Mesothelial cell of epicardium (in vitro differentiated cells): ENCODE results near the gene TRPV3. TPM values are rescaled to one million over a fixed set of nuclear protein-coding genes. Genes with fewer than 3 reads are reported as not detected.

ENCODE experiments used
- DNase-seq, 2 experiments: peaks; one replicate each; pipeline ENCODE4 v3.0.0; 2021; ENCODE audit warnings: low spot score in 2 of 2; ENCODE audit not compliant: unreplicated experiment in 2 of 2
- H3K27ac Mint-ChIP-seq: 2 replicates; pipeline ENCODE4 v1.8.0; 2021; ENCODE audit warnings: mixed read lengths
- H3K27me3 Mint-ChIP-seq: 2 replicates; pipeline ENCODE4 v1.8.0; 2021; ENCODE audit warnings: low read depth, mixed read lengths
- H3K36me3 Mint-ChIP-seq: 2 replicates; pipeline ENCODE4 v1.8.0; 2021; ENCODE audit warnings: mixed read lengths
- H3K4me1 Mint-ChIP-seq: 2 replicates; pipeline ENCODE4 v1.8.0; 2021; ENCODE audit warnings: mixed read lengths
- H3K4me3 Mint-ChIP-seq: 2 replicates; pipeline ENCODE4 v1.8.0; 2021; ENCODE audit warnings: mild to moderate bottlenecking, moderate library complexity, mixed read lengths
- H3K9me3 Mint-ChIP-seq: 2 replicates; pipeline ENCODE4 v1.8.0; 2021; ENCODE audit warnings: mixed read lengths
- total RNA-seq: library from RNA; stranded (reverse); gene quantifications from 3 replicates; pipeline ENCODE4 v1.2.1, GENCODE V29; 2021
- TF ChIP-seq, protein P1 (sequence below): fragments of 200-600 bp; sonication (generic); IDR thresholded peaks from one replicate; pipeline ENCODE4 v1.5.0; 2021; ENCODE audit warnings: antibody characterized with exemption; ENCODE audit not compliant: unreplicated experiment

The TRPV3 gene
- total RNA-seq, 1 donor from 2014 or later: 3.6 TPM

DNA sequence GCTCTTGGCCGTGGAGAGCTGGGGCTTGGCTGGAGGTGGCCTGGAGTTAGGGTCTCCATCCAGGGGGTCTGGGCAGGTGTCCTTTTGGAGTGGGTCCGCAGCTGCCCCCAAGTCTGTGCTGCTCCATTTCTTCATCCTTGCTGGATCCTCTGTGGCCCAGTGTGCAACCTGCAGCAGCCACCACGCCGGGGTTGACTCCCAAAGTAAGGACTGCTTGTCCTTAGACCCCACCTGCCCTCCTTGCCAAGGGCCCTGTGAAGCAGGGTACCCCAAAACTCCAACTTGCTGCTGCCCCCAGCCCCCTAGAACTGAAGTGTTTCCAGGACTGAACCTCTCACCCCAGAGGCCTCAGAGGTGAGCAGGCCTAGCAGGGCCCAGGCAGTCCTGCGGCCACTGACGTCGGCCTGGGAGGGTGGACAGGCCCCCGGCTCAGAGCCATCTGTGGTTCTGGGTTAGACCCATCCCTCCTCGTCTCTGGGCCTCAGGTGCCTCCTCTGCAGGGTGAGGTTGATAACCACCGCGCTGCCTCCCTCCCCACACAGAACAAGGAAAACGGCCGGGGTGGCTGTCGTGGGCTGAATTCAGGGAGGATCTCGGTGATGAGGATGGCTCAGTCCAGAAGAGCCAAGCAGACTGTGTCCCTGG is 34.7 kb upstream of the TRPV3 start:
- H3K36me3 Mint-ChIP-seq: peaks cover 13% of the 10 kb centered on the region
- peaks cover 4% of the 10 kb centered on the region for H3K4me1 Mint-ChIP-seq
- DNase-seq: no peak

DNA sequence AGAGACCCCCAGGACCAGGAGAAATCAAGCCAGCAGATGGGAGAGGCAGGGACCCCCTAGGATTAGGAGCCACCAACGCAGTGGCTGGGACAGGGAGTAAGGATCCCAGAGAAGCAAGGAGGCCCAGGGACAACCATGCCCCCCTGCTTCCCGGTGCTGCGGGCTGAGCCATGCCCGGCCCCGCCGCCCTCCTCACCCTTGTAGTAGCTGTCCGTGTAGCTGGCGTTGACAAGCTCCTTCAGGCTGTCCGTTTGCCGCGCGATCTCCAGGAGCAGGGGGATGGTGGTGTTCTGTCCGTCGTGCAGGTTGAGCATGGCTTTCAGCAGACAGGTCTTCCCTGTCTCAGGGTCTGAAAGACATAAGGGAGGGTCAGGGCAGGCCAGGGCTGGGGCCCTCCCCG is 33.2 kb upstream of the TRPV3 start:
- Mint-ChIP-seq H3K9me3 (no peaks in the 10 kb centered on the region), H3K4me3 (no peak overlapping the region), H3K27ac (no peak overlapping the region), H3K27me3 (no peaks in the 10 kb centered on the region), H3K36me3 (peaks cover 15% of the 10 kb centered on the region), H3K4me1 (peaks cover 4% of the 10 kb centered on the region)
- TF ChIP-seq, protein P1, sequence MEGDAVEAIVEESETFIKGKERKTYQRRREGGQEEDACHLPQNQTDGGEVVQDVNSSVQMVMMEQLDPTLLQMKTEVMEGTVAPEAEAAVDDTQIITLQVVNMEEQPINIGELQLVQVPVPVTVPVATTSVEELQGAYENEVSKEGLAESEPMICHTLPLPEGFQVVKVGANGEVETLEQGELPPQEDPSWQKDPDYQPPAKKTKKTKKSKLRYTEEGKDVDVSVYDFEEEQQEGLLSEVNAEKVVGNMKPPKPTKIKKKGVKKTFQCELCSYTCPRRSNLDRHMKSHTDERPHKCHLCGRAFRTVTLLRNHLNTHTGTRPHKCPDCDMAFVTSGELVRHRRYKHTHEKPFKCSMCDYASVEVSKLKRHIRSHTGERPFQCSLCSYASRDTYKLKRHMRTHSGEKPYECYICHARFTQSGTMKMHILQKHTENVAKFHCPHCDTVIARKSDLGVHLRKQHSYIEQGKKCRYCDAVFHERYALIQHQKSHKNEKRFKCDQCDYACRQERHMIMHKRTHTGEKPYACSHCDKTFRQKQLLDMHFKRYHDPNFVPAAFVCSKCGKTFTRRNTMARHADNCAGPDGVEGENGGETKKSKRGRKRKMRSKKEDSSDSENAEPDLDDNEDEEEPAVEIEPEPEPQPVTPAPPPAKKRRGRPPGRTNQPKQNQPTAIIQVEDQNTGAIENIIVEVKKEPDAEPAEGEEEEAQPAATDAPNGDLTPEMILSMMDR: no peak
- DNase-seq: no peak

More for the DNA sequence above, 34.7 kb upstream of the TRPV3 start:
- H3K4me3 Mint-ChIP-seq: no peak overlapping the region
- TF ChIP-seq, protein P1: no peak
- H3K27me3 Mint-ChIP-seq: no peaks in the 10 kb centered on the region
- H3K9me3 Mint-ChIP-seq: no peaks in the 10 kb centered on the region
- no peak overlapping the region for H3K27ac Mint-ChIP-seq

DNA sequence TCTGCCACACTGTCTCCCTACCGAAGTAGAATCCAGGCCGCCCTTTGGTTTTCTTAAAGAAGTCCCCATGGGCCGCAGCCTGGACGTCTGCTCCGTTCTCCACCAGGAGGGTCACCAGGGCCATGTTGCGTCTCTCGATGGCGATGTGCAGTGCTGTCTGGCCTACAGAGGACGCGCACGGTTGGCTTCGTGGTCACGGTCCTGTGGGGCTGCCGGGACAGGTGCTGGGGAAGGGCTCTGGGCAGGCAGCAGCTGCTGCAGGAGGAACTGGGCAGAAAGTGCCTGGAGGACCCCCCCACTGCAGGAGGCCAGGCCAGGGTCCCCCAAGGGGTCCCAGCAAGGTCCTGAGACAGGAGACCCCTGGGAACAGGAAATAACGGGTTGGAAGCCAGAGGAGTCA is 32.6 kb upstream of the TRPV3 start:
- Mint-ChIP-seq H3K36me3 (peaks cover 15% of the 10 kb centered on the region), H3K27me3 (no peaks in the 10 kb centered on the region), H3K9me3 (no peaks in the 10 kb centered on the region), H3K4me3 (no peak overlapping the region), H3K4me1 (peaks cover 4% of the 10 kb centered on the region), H3K27ac (no peak overlapping the region)
- TF ChIP-seq, protein P1: no peak
- no peak for DNase-seq

DNA sequence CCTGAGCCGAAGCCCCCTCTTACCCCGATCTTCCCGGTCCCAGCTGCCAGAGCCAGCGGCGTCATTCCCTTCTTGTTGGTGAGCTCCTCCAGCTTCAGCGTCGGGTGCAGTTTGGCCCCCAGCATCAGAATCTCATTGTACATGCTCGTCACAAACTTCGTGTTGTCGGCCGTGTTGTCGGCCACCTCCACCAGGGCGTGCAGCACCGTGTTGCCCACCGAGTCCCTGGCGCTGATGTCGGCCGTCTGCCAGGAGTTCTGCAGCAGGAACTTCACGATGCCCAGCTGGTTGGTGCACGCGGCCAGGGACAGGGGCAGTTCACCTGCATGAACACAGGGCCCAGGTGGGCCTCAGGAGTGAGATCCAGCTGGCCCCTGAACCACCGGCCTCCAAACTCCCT is 32.2 kb upstream of the TRPV3 start:
- Mint-ChIP-seq H3K9me3 (no peaks in the 10 kb centered on the region), H3K4me3 (no peak overlapping the region), H3K27me3 (no peaks in the 10 kb centered on the region), H3K27ac (no peak overlapping the region), H3K36me3 (peaks cover 15% of the 10 kb centered on the region), H3K4me1 (peaks cover 4% of the 10 kb centered on the region)
- TF ChIP-seq, protein P1: no peak
- DNase-seq: no peak

DNA sequence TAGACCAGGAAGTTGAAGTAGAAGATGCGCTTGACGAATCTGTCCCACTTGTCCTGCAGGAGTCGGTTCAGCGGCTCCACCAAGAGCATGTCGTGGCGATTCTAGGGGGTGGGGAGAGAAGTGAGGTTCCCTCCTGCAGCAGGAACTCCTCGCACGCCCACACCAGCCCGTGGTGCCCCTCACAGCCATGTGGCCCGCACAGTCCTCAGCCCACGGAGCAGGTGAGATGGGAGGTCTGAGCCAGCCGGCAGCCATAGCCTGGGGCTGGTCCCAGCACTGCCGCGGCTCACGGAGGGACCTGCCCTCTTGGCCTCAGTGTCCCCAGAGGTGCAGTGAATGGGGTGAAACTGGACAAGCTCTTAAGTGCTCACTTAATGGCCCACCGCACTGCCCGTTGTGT is 28.2 kb upstream of the TRPV3 start:
- no peaks in the 10 kb centered on the region for H3K4me1 Mint-ChIP-seq
- no peak overlapping the region for H3K27ac Mint-ChIP-seq
- H3K36me3 Mint-ChIP-seq: peaks cover 25% of the 10 kb centered on the region

More for the DNA sequence above, 28.2 kb upstream of the TRPV3 start:
- TF ChIP-seq, protein P1: no peak
- H3K27me3 Mint-ChIP-seq: no peaks in the 10 kb centered on the region
- no peak for DNase-seq
- no peaks in the 10 kb centered on the region for H3K9me3 Mint-ChIP-seq
- H3K4me3 Mint-ChIP-seq: no peak overlapping the region
